DOHH2 (cell line): Measurements from ENCODE around the gene GLRA1.

ENCODE experiments used
- EZH2phosphoT487 ChIP-seq: fragments of 200-600 bp; sonication (generic); IDR thresholded peaks from 2 replicates; pipeline ENCODE4 v1.6.1; 2017; ENCODE audit warnings: borderline replicate concordance, mild to moderate bottlenecking, antibody characterized with exemption, low read length, moderate library complexity, mixed read lengths
- TF ChIP-seq, protein P1 (sequence below): fragments of 200-600 bp; sonication (generic); IDR thresholded peaks from one replicate; pipeline ENCODE4 v1.5.1; 2014; ENCODE audit warnings: antibody characterized with exemption, mild to moderate bottlenecking, low read depth, low read length; ENCODE audit not compliant: poor library complexity, severe bottlenecking

DNA sequence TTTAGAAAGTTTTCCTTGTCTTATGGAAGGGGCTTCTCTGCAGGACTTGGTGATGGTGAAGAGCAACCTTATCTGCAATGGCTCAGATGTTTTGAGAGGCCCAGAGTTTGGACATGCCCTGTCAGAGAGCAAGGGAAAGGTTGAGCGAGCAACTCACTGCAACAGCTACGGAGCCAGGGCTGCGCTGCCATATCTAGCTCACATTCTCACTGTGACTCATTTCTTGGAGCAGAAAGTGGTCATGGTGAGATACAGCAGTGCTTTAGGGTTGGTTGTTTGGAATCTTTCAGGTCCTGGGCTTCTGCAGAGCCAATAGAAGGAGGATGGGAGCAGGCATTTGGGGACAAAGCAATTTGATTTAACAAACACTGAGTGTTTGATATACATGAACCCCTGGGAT is 12.3 kb downstream of the GLRA1 start:
- TF ChIP-seq, protein P1, sequence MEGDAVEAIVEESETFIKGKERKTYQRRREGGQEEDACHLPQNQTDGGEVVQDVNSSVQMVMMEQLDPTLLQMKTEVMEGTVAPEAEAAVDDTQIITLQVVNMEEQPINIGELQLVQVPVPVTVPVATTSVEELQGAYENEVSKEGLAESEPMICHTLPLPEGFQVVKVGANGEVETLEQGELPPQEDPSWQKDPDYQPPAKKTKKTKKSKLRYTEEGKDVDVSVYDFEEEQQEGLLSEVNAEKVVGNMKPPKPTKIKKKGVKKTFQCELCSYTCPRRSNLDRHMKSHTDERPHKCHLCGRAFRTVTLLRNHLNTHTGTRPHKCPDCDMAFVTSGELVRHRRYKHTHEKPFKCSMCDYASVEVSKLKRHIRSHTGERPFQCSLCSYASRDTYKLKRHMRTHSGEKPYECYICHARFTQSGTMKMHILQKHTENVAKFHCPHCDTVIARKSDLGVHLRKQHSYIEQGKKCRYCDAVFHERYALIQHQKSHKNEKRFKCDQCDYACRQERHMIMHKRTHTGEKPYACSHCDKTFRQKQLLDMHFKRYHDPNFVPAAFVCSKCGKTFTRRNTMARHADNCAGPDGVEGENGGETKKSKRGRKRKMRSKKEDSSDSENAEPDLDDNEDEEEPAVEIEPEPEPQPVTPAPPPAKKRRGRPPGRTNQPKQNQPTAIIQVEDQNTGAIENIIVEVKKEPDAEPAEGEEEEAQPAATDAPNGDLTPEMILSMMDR = no peak
- no peak for TF ChIP-seq EZH2phosphoT487
